Effector CD4-positive, alpha-beta T cell (primary cell): ENCODE data around the gene MYL2. TPM values are rescaled to one million over a fixed set of nuclear protein-coding genes. Genes with fewer than 3 reads are reported as not detected.
"Not testable (repeated sequence)": the region's sequence is repeated elsewhere in the genome, so short reads cannot be mapped to it uniquely, and the experiment has no call there.

Experiments used
- DNase-seq: peaks from one replicate; pipeline ENCODE4 v3.0.0-alpha.2; 2020
- total RNA-seq: gene quantifications from one replicate; lab custom pipeline; 2026; lab: John Stamatoyannopoulos, UW

Gene MYL2
- total RNA-seq, result not detected

- DNase-seq, result no peak
These were observed at the start of gene MYL2 for GRCh38 chr12:110920324-110920910. TSS of gene MYL2 (minus strand) at chr12:110920579. CDS start at chr12:110920529, 50 bp downstream.

GRCh38 chr12:110966081-110966760 is 45.8 kb upstream of the MYL2 start:
- DNase-seq, result no peak

- DNase-seq, result no peak
These were observed 45.2 kb upstream of the MYL2 start for GRCh38 chr12:110965574-110965973.

GRCh38 chr12:110960795-110961194 is 40.4 kb upstream of the MYL2 start:
- no peak for DNase-seq

GRCh38 chr12:110957652-110958051 is 37.3 kb upstream of the MYL2 start:
- DNase-seq, result no peak

GRCh38 chr12:110957159-110957558 is 36.8 kb upstream of the MYL2 start:
- DNase-seq, result no peak

GRCh38 chr12:110950867-110951266 is 30.5 kb upstream of the MYL2 start:
- not testable (repeated sequence) for DNase-seq

GRCh38 chr12:110950466-110950865 is 30.1 kb upstream of the MYL2 start:
- not testable (repeated sequence) for DNase-seq

GRCh38 chr12:110948041-110948440 is 27.7 kb upstream of the MYL2 start:
- no peak for DNase-seq

GRCh38 chr12:110943373-110943772 is 23.0 kb upstream of the MYL2 start:
- DNase-seq, result no peak

- no peak for DNase-seq
These were observed 21.0 kb upstream of the MYL2 start for GRCh38 chr12:110941391-110941790.

- no peak for DNase-seq
These were observed 20.6 kb upstream of the MYL2 start for GRCh38 chr12:110940933-110941332.

GRCh38 chr12:110940296-110940695 is 19.9 kb upstream of the MYL2 start:
- no peak for DNase-seq

- peak; percentile 41 for DNase-seq
These were observed 16.8 kb upstream of the MYL2 start for GRCh38 chr12:110937104-110937641.

- DNase-seq, result no peak
These were observed 16.2 kb upstream of the MYL2 start for GRCh38 chr12:110936367-110937103.

- no peak for DNase-seq
These were observed 15.2 kb upstream of the MYL2 start for GRCh38 chr12:110935588-110935987.

- DNase-seq, result no peak
These were observed 13.9 kb upstream of the MYL2 start for GRCh38 chr12:110934093-110934852.

GRCh38 chr12:110933326-110933974 is 13.1 kb upstream of the MYL2 start:
- no peak for DNase-seq

GRCh38 chr12:110932046-110932445 is 11.7 kb upstream of the MYL2 start:
- DNase-seq, result no peak

GRCh38 chr12:110931315-110931728 is 10.9 kb upstream of the MYL2 start:
- no peak for DNase-seq

GRCh38 chr12:110930348-110931314 is 10.3 kb upstream of the MYL2 start:
- no peak for DNase-seq
